H1 (cell line): ENCODE results near the gene NFKBIZ. TPM values are rescaled to one million over a fixed set of nuclear protein-coding genes. Genes with fewer than 3 reads are reported as not detected.

Source experiments
- CTCF ChIA-PET: fragments of 300-600 bp; sonication (Branson Sonifier 250); formaldehyde crosslinking; loops from one replicate; lab custom pipeline; 2021; ENCODE audit not compliant: partially characterized antibody; lab: Charles Lee
- POLR2A ChIA-PET: fragments of 300-600 bp; sonication (Branson Sonifier 250); formaldehyde crosslinking; loops from one replicate; lab custom pipeline; 2021; ENCODE audit warnings: inconsistent platforms; ENCODE audit not compliant: partially characterized antibody; lab: Charles Lee
- DNase-seq, 2 experiments: peaks; one replicate each; pipeline versions ENCODE4 v3.0.0 to v3.0.0-alpha.2; 2010 to 2022; ENCODE audit warnings: low spot score in 2 of 2, low read depth in 1 of 2, mixed read lengths in 1 of 2
- FAIRE-seq: peaks from 2 replicates; lab custom pipeline; 2011; peaks lifted over from hg19 to GRCh38; lab: Jason Lieb, UNC
- H2AFZ ChIP-seq: 2 replicates; pipeline ENCODE4 v1.8.1; 2012; ENCODE audit warnings: low read length, inconsistent platforms
- H2AK5ac ChIP-seq: 2 replicates; pipeline ENCODE4 v1.6.1; 2013; ENCODE audit warnings: low read depth, low read length
- H2BK120ac ChIP-seq: replicated peaks from 2 replicates; pipeline ENCODE3; 2013; ENCODE audit warnings: low read depth, low read length, inconsistent platforms
- H2BK12ac ChIP-seq: 2 replicates; pipeline ENCODE4 v1.6.1; 2013; ENCODE audit warnings: low read depth, low read length
- H2BK15ac ChIP-seq: 2 replicates; pipeline ENCODE4 v1.6.1; 2013; ENCODE audit warnings: low read length
- H2BK20ac ChIP-seq: 2 replicates; pipeline ENCODE4 v1.6.1; 2013; ENCODE audit warnings: low read length
- H2BK5ac ChIP-seq: 2 replicates; pipeline ENCODE4 v1.6.1; 2013; ENCODE audit warnings: low read depth, low read length
- H3K14ac ChIP-seq: 2 replicates; pipeline ENCODE4 v1.6.1; 2013; ENCODE audit warnings: inconsistent platforms; ENCODE audit not compliant: insufficient read length
- H3K18ac ChIP-seq: 2 replicates; pipeline ENCODE4 v1.6.1; 2013; ENCODE audit warnings: low read length; ENCODE audit errors: extremely low read depth
- H3K23ac ChIP-seq: 2 replicates; pipeline ENCODE4 v1.6.1; 2013; ENCODE audit warnings: inconsistent platforms; ENCODE audit not compliant: insufficient read length
- H3K23me2 ChIP-seq: 2 replicates; pipeline ENCODE4 v1.6.1; 2013; ENCODE audit warnings: low read depth, low read length
- H3K27ac ChIP-seq: 2 replicates; pipeline ENCODE4 v1.6.1; 2011; ENCODE audit warnings: low read depth, low read length, inconsistent platforms
- H3K27me3 ChIP-seq, 4 experiments: replicated peaks in 1 of 4; 1 replicate in 1 of 4; 2 replicates in 3 of 4; pipeline versions ENCODE4 v1.6.1 to v1.8.1; 2011 to 2013; ENCODE audit warnings: low read length in 3 of 4, mild to moderate bottlenecking in 3 of 4, inconsistent platforms in 2 of 4, mixed read lengths in 2 of 4, moderate library complexity in 1 of 4; ENCODE audit not compliant: control insufficient read depth in 3 of 4, insufficient read depth in 3 of 4; ENCODE audit errors: extremely low read depth in 1 of 4
- H3K36me3 ChIP-seq, 4 experiments: 2 replicates each; pipeline versions ENCODE4 v1.6.1 to v1.8.1; 2011 to 2013; ENCODE audit warnings: mild to moderate bottlenecking in 4 of 4, low read length in 3 of 4, moderate library complexity in 2 of 4, control low read depth in 1 of 4, inconsistent platforms in 1 of 4; ENCODE audit not compliant: insufficient read depth in 4 of 4, control insufficient read depth in 2 of 4
- H3K4ac ChIP-seq: replicated peaks from 2 replicates; pipeline ENCODE3; 2013; ENCODE audit warnings: low read length, low read depth, mixed read lengths, inconsistent platforms; ENCODE audit not compliant: insufficient read length
- H3K4me1 ChIP-seq, 4 experiments: replicated peaks in 1 of 4; 1 replicate in 1 of 4; 2 replicates in 3 of 4; pipeline versions ENCODE4 v1.6.1 to v1.8.1; 2011 to 2013; ENCODE audit warnings: low read length in 3 of 4, inconsistent platforms in 2 of 4, mixed read lengths in 1 of 4; ENCODE audit not compliant: insufficient read depth in 4 of 4, control insufficient read depth in 3 of 4
- H3K4me2 ChIP-seq, 2 experiments: 2 replicates each; pipeline versions ENCODE4 v1.6.1 to v1.8.1; 2011 to 2013; ENCODE audit warnings: low read depth in 2 of 2, low read length in 2 of 2, control low read depth in 1 of 2, inconsistent platforms in 1 of 2, mild to moderate bottlenecking in 1 of 2; ENCODE audit not compliant: insufficient read depth in 1 of 2
- H3K4me3 ChIP-seq, 4 experiments: fragments of 200-600, 300-600 bp in 1 of 4; sonication (generic), shearing (Covaris generic), sonication (Bioruptor Twin) in 1 of 4; 2 replicates each; pipeline versions ENCODE4 v1.5.1 to v1.8.1; 2011 to 2016; ENCODE audit warnings: low read length in 4 of 4, low read depth in 3 of 4, control low read depth in 2 of 4, inconsistent platforms in 2 of 4, mild to moderate bottlenecking in 2 of 4, mixed read lengths in 1 of 4, moderate library complexity in 1 of 4; ENCODE audit not compliant: insufficient read depth in 2 of 4; ENCODE audit errors: extremely low read depth in 1 of 4
- H3K56ac ChIP-seq: replicated peaks from 2 replicates; pipeline ENCODE3; 2013; ENCODE audit warnings: low read depth, mild to moderate bottlenecking, mixed read lengths, low read length, inconsistent platforms; ENCODE audit not compliant: insufficient read length
- H3K79me1 ChIP-seq: 2 replicates; pipeline ENCODE4 v1.6.1; 2013; ENCODE audit warnings: low read depth, low read length, control low read depth
- H3K79me2 ChIP-seq, 2 experiments: 2 replicates each; pipeline versions ENCODE4 v1.6.1 to v1.8.1; 2012 to 2013; ENCODE audit warnings: low read length in 2 of 2, mild to moderate bottlenecking in 2 of 2, inconsistent platforms in 1 of 2; ENCODE audit not compliant: insufficient read depth in 2 of 2, control insufficient read depth in 1 of 2
- H3K9ac ChIP-seq, 4 experiments: replicated peaks in 1 of 4; 1 replicate in 1 of 4; 2 replicates in 3 of 4; pipeline versions ENCODE4 v1.6.1 to v1.8.1; 2011 to 2013; ENCODE audit warnings: low read depth in 3 of 4, low read length in 3 of 4, control low read depth in 2 of 4, mild to moderate bottlenecking in 2 of 4, moderate library complexity in 2 of 4, inconsistent platforms in 1 of 4; ENCODE audit errors: extremely low read depth in 1 of 4
- H3K9me3 ChIP-seq, 2 experiments: 2 replicates each; pipeline versions ENCODE4 v1.6.1 to v1.8.1; 2012 to 2013; ENCODE audit warnings: mild to moderate bottlenecking in 2 of 2, moderate library complexity in 2 of 2, control low read depth in 1 of 2, inconsistent platforms in 1 of 2, low read depth in 1 of 2, low read length in 1 of 2, mixed read lengths in 1 of 2; ENCODE audit not compliant: insufficient read depth in 2 of 2
- H4K20me1 ChIP-seq, 2 experiments: replicated peaks in 1 of 2; 2 replicates each; pipeline versions ENCODE3 to v1.8.1; 2011 to 2013; ENCODE audit warnings: inconsistent platforms in 2 of 2, low read length in 2 of 2, mild to moderate bottlenecking in 1 of 2; ENCODE audit not compliant: insufficient read depth in 2 of 2, control insufficient read depth in 1 of 2
- H4K5ac ChIP-seq: 2 replicates; pipeline ENCODE4 v1.6.1; 2013; ENCODE audit warnings: low read length, low read depth, mixed read lengths, inconsistent platforms; ENCODE audit not compliant: insufficient read length
- H4K8ac ChIP-seq: 2 replicates; pipeline ENCODE4 v1.8.0; 2013; ENCODE audit warnings: mild to moderate bottlenecking, moderate library complexity, low read length, inconsistent platforms; ENCODE audit not compliant: insufficient read depth; ENCODE audit errors: extremely low read depth
- H4K91ac ChIP-seq: replicated peaks from 2 replicates; pipeline ENCODE3; 2013; ENCODE audit warnings: low read length, mixed read lengths, inconsistent platforms; ENCODE audit not compliant: insufficient read length
- PHF8 ChIP-seq: fragments of 200-600 bp; sonication (generic); conservative IDR thresholded peaks from 2 replicates; pipeline ENCODE4 v1.7.1; 2012; ENCODE audit warnings: low read depth, mild to moderate bottlenecking, inconsistent platforms, low read length, moderate library complexity
- WGBS, 2 experiments: shearing (Covaris generic) in 1 of 2; methylation state at CpG; one replicate each; pipeline versions ENCODE4 v1.1.6 to v1.1.7; 2013 to 2015; ENCODE audit warnings: low lambda C conversion rate in 2 of 2, mixed read lengths in 2 of 2, inconsistent platforms in 1 of 2, low coverage in 1 of 2, missing lambda C conversion rate in 1 of 2; ENCODE audit not compliant: insufficient replicate concordance in 2 of 2, insufficient coverage in 1 of 2, insufficient read length in 1 of 2; ENCODE audit errors: extremely low coverage in 1 of 2, missing lambda C conversion rate in 1 of 2; 5-methylcytosine and 5-hydroxymethylcytosine counted together
- polyA plus RNA-seq, 7 experiments: library from polyadenylated mRNA; depleted of rRNA in 3 of 7; stranded (reverse) in 5 of 7; unstranded in 2 of 7; fragments of >200 nt in 5 of 7; fragments of 200-250 nt in 2 of 7; gene quantifications; 1 replicate in 5 of 7; 2 replicates in 1 of 7; 4 replicates in 1 of 7; pipeline versions ENCODE4 v1.2.1 to v1.2.3, GENCODE V29; 2011 to 2013; ENCODE audit warnings: missing spikeins in 2 of 7, mixed read lengths in 2 of 7
- total RNA-seq: library from RNA; stranded (reverse); fragmentation: NEBNext Ultra II Directional; extraction: Animal tissue kit (Norgen Biotek cat#: 25700); gene quantifications from 2 replicates; pipeline ENCODE4 v1.2.1, GENCODE V29; 2021

The NFKBIZ gene
- total and polyA plus RNA-seq, 2 of the 8 experiments (the other 6 are each of a cell fraction or from before 2014, with no cell fraction given): 7.2 to 24.5 TPM

- no peak overlapping the region for H3K23ac ChIP-seq
- no peak for DNase-seq
- H2BK12ac ChIP-seq: no peak overlapping the region
- H3K4me3 ChIP-seq: peak overlapping the region; percentile 82 to 99 (median 90)
- no peaks in the 10 kb centered on the region for H3K79me1 ChIP-seq
- H4K20me1 ChIP-seq: peaks cover 0 to 10% of the 10 kb centered on the region in 2 experiments
- no peak overlapping the region for H3K56ac ChIP-seq
- no peak overlapping the region for H2BK15ac ChIP-seq
- no peak for TF ChIP-seq PHF8
- TF ChIP-seq, all 59 proteins: peak for 0
- Histone ChIP-seq H3K79me2 (peaks cover 13 to 35% of the 10 kb centered on the region in 2 experiments; a peak in 3 of 4 replicates), H3K23me2 (no peaks in the 10 kb centered on the region; the same call in 1 of the 2 replicates), H2BK5ac (no peak overlapping the region), H4K91ac (no peak overlapping the region), H2BK20ac (no peak overlapping the region), H3K27me3 (no peaks in the 10 kb centered on the region), H2AK5ac (no peak overlapping the region), H4K8ac (no peak overlapping the region), H3K36me3 (peaks cover 21 to 39% (median 28%) of the 10 kb centered on the region in 4 experiments), H3K4me2 (peak overlapping the region; percentile 78), H3K9me3 (no peaks in the 10 kb centered on the region), H2AFZ (no peak overlapping the region), H3K14ac (no peak overlapping the region), H3K4ac (no peak overlapping the region), H3K4me1 (peaks cover 4 to 14% (median 9%) of the 10 kb centered on the region in 4 experiments), H3K27ac (peak overlapping the region; percentile 89; the same call in 1 of the 2 replicates), H3K18ac (peak overlapping the region; percentile 9; the same call in 1 of the 2 replicates), H3K9ac (peak overlapping the region; percentile 69 to 87 (median 82)), H4K5ac (no peak overlapping the region), H2BK120ac (no peak overlapping the region)
- 4% methylated on average over 19 of the region's 19 CpGs; no CpG with 5 or more reads in 1 of the 2 experiments for WGBS, 2 experiments
- CTCF ChIA-PET: interaction anchor here (0.5 to 4.0 kb wide), 10 partner anchors 17 to 277 kb away, joined by 3 to 24 read pairs (median 4); partner anchors contain the start of gene PCNP
- POLR2A ChIA-PET: interaction anchor here (0.8 to 3.0 kb wide), 19 partner anchors 9 to 375 kb away, joined by 3 to 25 read pairs (median 12); partner anchors contain the start of genes CEP97, NXPE3 and ZBTB11
- no peak for FAIRE-seq
Measured at GRCh38 chr3:101850246-101851051, 1.1 kb downstream of the NFKBIZ start.
